Left hindlimb (tissue), 1 donor: ENCODE data around the gene SEC23IP.

Source experiments
- DNase-seq: peaks from one replicate; pipeline ENCODE4 v3.0.0-alpha.2; 2018

The SEC23IP gene

GRCh38 chr10:119942973-119943372 is 50.4 kb downstream of the SEC23IP start:
- no peak for DNase-seq

GRCh38 chr10:119945805-119946204 is 53.3 kb downstream of the SEC23IP start:
- no peak for DNase-seq

GRCh38 chr10:119947300-119947699 is 54.8 kb downstream of the SEC23IP start:
- DNase-seq: no peak

DNA sequence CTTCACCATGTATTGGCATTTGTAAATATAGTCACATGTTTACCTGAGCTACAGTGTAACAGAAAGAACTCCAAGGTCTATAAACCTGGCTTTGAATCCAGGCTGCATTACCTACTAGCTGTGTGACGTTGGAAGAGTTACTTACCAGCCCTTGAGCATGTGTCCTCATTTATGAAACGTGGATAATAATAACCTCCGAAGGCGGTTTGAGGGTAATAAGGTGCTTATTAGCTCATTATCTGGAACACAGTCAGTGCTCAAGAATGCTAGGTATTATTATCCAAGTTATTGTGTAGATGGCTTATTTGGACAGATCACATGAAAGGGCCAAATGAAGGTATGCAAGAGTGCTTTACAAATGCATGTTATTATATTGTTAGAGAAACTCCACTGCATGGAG is 64.9 kb downstream of the SEC23IP start:
- no peak for DNase-seq

DNA sequence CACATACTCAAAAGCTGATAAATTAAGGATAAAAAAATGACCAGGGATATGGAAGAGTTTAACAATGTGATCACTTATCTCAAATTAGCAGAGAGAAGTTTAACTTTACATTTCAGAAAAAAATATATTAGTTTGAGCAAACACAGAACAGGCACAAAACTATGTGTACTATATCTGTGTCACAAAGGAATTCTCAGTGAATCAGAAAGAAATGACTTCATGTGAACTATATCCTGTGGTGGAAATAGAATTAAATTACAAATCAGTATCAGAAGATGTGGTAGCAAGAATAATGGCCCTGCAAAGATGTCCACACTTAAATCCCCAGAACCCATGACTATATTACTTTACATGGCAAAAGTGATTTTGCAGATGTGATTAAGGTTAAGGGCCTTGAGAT is 70.3 kb downstream of the SEC23IP start:
- DNase-seq: no peak

DNA sequence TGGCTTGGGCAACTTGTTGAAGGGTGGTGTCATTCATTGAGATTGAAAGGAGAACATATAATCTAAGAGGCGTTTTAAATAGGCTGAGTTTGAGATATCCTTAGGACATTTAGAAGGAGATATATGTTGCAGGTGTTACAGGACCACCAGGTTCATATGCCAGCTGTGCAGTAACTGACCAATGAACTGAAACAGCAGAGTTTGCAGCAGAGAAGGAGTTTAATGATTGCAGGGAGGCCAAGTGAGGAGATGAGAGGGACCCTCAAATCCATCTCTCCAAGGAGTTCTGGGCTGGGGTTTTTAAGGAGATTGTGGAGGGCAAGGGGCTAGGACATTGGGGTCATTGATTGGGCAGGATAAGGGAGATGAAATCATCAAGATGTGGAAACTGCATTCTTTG is 74.5 kb downstream of the SEC23IP start:
- no peak for DNase-seq

DNA sequence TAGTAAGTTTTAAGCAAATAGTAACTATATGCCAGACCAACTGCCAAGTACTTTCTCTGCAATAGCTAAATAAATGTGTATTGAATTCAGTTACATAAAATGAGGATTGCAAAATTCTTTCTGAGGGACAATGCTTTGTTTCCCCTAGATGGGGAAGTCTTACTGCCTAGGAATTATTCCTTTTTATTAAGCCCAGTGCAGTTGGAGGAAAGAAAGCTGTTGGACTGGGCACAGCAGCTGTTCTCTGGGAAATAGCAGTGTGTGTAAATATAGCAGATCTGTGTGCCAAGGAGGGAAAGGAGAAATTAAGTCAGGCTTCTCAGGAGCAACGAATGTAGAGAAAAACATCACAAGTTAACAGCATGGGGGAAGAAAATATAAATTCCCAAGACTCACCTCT is 77.1 kb downstream of the SEC23IP start:
- no peak for DNase-seq

- DNase-seq: no peak
Observed at GRCh38 chr10:119970107-119970506, 77.6 kb downstream of the SEC23IP start.

GRCh38 chr10:119970963-119971362 is 78.4 kb downstream of the SEC23IP start:
- DNase-seq: no peak

GRCh38 chr10:119973281-119973680 is 80.8 kb downstream of the SEC23IP start:
- no peak for DNase-seq

- DNase-seq: no peak
Observed at GRCh38 chr10:119976421-119976820, 83.9 kb downstream of the SEC23IP start.

DNA sequence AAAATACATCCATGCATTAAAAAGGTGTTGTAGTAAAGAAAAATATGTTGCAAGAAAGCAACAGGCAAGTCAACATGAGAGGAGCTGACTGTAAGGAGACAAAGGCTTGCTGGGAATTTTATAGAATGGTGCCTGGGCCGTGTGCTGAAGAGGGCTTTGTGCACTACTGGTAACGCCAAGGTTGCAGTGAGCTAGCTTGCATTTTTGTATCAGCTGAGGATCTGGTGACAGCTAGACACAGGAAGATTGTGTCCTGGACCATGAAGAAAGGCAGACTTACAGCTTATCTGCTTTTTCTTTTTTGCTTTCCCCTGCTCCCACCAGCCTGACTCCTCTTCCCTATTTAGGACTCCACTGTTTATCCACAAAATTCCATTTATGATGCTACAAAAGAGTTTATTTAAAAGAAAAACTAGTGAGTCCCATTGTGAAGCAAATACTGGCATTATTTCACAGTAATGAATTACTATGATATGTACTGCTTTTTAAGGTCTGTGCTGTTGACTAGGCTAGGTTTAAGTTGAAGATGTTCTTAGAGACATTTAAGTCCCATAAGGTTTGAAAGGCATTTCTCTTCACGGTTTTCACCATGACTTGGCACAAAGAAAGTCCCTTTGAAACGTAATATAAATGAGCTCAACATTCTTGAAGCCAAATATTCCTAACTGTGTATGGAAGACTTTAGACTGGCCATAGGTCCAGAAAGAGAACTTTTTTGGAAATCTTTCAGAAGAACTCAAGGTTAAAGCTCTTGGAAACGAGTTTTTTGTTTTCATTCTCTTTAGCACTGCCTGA is 88.6 kb downstream of the SEC23IP start:
- no peak for DNase-seq

DNA sequence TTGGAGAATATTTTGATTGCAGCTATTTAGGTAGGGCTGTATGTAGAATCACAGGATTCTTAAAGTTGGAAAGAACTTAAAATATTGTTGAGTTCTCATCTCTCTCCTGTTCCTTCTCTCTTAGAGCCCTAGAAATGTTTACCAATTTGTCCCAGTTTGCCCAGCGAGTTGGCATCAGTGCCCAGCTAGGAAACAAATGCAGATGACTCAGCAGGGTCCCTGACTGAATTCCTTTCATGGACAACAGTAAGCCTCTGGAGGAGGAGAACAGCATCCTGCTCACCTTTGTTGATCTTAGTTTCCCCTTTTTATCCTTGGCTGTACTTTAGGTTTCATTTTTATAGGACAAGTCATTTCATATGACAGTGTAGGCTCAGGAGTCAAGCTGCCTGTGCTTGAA is 89.3 kb downstream of the SEC23IP start:
- no peak for DNase-seq

GRCh38 chr10:119988333-119988732 is 95.8 kb downstream of the SEC23IP start:
- no peak for DNase-seq

GRCh38 chr10:119989966-119990365 is 97.4 kb downstream of the SEC23IP start:
- no peak for DNase-seq

- no peak for DNase-seq
Observed at GRCh38 chr10:119991066-119991465, 98.5 kb downstream of the SEC23IP start.

- DNase-seq: no peak
Observed at GRCh38 chr10:119991816-119992215, 99.3 kb downstream of the SEC23IP start.
